Sigmoid colon (tissue), 7 donors: ENCODE results near the gene GUCA2A. TPM values are rescaled to one million over a fixed set of nuclear protein-coding genes. Genes with fewer than 3 reads are reported as not detected.

ENCODE experiments used
- DNase-seq: peaks from one replicate; pipeline ENCODE4 v3.0.0-alpha.2; 2019
- H3K27ac ChIP-seq, 4 donors: fragments of 200-600 bp; sonication (generic); one replicate each; pipeline ENCODE4 v1.5.1; 2016 to 2019; ENCODE audit warnings: mild to moderate bottlenecking in 1 of 4
- H3K27me3 ChIP-seq, 3 donors: fragments of 200-600 bp; sonication (generic); one replicate each; pipeline ENCODE4 v1.5.1; 2019; ENCODE audit warnings: mild to moderate bottlenecking in 1 of 3
- H3K36me3 ChIP-seq, 4 donors: fragments of 200-600 bp; sonication (generic); one replicate each; pipeline ENCODE4 v1.5.1; 2016 to 2019
- H3K4me1 ChIP-seq, 4 donors: fragments of 200-600 bp; sonication (generic); one replicate each; pipeline ENCODE4 v1.5.1; 2017 to 2019
- H3K4me3 ChIP-seq, 4 donors: fragments of 200-600 bp; sonication (generic); one replicate each; pipeline ENCODE4 v1.5.1; 2017 to 2019; ENCODE audit warnings: mild to moderate bottlenecking in 2 of 4, moderate library complexity in 1 of 4
- H3K9me3 ChIP-seq, 4 donors: fragments of 200-600 bp in 3 of 4; sonication (generic) in 3 of 4; one replicate each; pipeline versions ENCODE4 v1.5.1 to v1.6.1; 2013 to 2019
- CTCF ChIP-seq, 4 experiments: fragments of 450-650 bp in 3 of 4; fragments of 200-600 bp in 1 of 4; IDR thresholded peaks; one replicate each; pipeline ENCODE4 v1.5.1; 2016 to 2019; ENCODE audit warnings: antibody characterized with exemption in 4 of 4, mild to moderate bottlenecking in 3 of 4, moderate library complexity in 2 of 4
- EP300 ChIP-seq, 4 donors: sonication (generic); formaldehyde crosslinking; IDR thresholded peaks; one replicate each; pipeline ENCODE4 v1.6.1; 2017; ENCODE audit warnings: antibody characterized with exemption in 4 of 4
- POLR2A ChIP-seq, 2 donors: fragments of 450-650 bp; IDR thresholded peaks; one replicate each; pipeline ENCODE4 v1.6.1; 2016; ENCODE audit warnings: antibody characterized with exemption in 2 of 2, mild to moderate bottlenecking in 2 of 2, moderate library complexity in 2 of 2
- POLR2AphosphoS5 ChIP-seq, 4 donors: sonication (generic); formaldehyde crosslinking; IDR thresholded peaks; one replicate each; pipeline ENCODE4 v1.6.1; 2017; ENCODE audit warnings: antibody characterized with exemption in 4 of 4
- WGBS, 2 donors: extraction: QIAGEN DNeasy Blood & Tissue Kit; methylation state at CpG; one replicate each; pipeline ENCODE4 v1.1.7; 2013; 5-methylcytosine and 5-hydroxymethylcytosine counted together
- intact Hi-C: fragments of 100-400 bp; cut with DNase I; formaldehyde crosslinking; loops from one replicate; pipeline ENCODE4 v1.15.1; 2023
- polyA plus RNA-seq, 3 donors: library from polyadenylated mRNA; stranded (reverse); fragments of 200-250 nt; gene quantifications; one replicate each; pipeline ENCODE4 v1.2.3, GENCODE V29; 2013
- total RNA-seq, 4 donors: library from RNA; depleted of rRNA; stranded (reverse); fragments of >200 nt; gene quantifications; one replicate each; pipeline ENCODE4 v1.1.0, GENCODE V29; 2016
- donor health status: healthy with polysubstance abuse.
- donor health status: Bipolar disorder and iron deficiency.
- donor health status: healthy.

GUCA2A gene
- total and polyA plus RNA-seq, 7 donors: 2.2 to 950 (median 523) TPM; not detected in 3

DNA sequence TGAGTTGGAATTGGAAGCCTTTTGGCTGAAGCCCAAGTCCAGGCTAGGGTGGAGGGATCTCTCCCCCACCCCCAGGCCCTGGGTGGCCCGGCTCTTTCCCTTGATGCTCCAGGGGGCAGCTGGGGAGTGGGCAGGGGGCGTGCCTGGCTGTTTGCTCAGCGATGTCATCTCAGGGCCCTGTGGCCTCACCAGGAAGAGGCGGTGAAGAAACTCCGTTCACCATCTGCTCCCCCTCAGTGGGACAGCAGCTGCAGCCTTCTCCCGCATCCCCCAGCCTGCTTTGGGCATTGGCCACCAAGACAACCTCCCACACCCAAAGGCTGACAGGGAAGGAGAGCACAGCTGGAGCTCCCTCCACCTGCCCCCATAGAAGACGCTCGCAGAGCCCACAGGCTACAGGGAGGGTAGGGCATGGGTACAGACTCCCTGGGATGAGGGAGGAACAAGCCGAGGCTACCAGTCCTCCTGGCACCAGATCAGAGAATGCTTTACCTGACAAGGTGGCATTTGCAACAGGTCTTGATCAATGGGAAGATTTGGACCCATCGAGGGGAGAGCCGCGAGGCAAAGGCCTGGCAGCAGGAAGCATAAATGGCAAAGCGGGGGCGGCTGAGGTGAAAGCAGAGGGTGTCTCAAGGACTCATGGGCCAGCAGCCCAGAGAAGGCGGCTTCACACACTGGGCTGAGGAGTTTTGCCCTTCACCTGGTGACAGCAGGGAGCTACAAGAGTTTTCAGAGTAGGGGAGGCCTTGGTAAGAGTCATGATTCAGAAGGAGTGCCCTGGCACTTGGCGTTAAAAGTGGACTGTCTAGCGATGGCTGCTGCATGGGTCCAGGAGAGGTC, 6.5 kb upstream of the GUCA2A start:
- intact Hi-C loops: loop anchor here (5.0 to 10.0 kb wide), 2 partner anchors 161 to 284 kb away; partner anchors contain the start of genes PPCS and ZMYND12
- Histone ChIP-seq H3K4me1 (peaks cover 0 to 18% (median 16%) of the 10 kb centered on the region in 4 donors), H3K4me3 (no peak overlapping the region), H3K36me3 (no peaks in the 10 kb centered on the region), H3K9me3 (no peaks in the 10 kb centered on the region), H3K27ac (no peak overlapping the region), H3K27me3 (no peaks in the 10 kb centered on the region)
- WGBS, 2 donors: 59 to 76% methylated on average over 17 of the region's 17 CpGs
- DNase-seq: no peak
- TF ChIP-seq EP300 (IDR thresholded peaks at IDR 0.05): no peak
- no peak for TF ChIP-seq POLR2AphosphoS5 (IDR thresholded peaks at IDR 0.05)
- no peak for TF ChIP-seq CTCF (IDR thresholded peaks at IDR 0.05)
- no peak for TF ChIP-seq POLR2A (IDR thresholded peaks at IDR 0.05)

- TF ChIP-seq POLR2A (IDR thresholded peaks at IDR 0.05) (no peak), CTCF (IDR thresholded peaks at IDR 0.05) (no peak), EP300 (IDR thresholded peaks at IDR 0.05) (no peak), POLR2AphosphoS5 (IDR thresholded peaks at IDR 0.05) (no peak)
- intact Hi-C loops: no loop called here
Observed at GRCh38 chr1:42168763-42169162, 4.2 kb upstream of the GUCA2A start.

GRCh38 chr1:42168391-42168670, 3.8 kb upstream of the GUCA2A start:
- H3K27me3 ChIP-seq: no peaks in the 10 kb centered on the region
- no peak overlapping the region for H3K4me3 ChIP-seq
- peak; percentile 38 for DNase-seq
- WGBS, 2 donors: 65 to 78% methylated on average over 1 of the region's 1 CpG
- intact Hi-C loops: no loop called here
- H3K36me3 ChIP-seq: no peaks in the 10 kb centered on the region
- no peak for TF ChIP-seq CTCF (IDR thresholded peaks at IDR 0.05)
- TF ChIP-seq EP300 (IDR thresholded peaks at IDR 0.05): no peak
- TF ChIP-seq POLR2A (IDR thresholded peaks at IDR 0.05): no peak
- TF ChIP-seq POLR2AphosphoS5 (IDR thresholded peaks at IDR 0.05): no peak
- no peaks in the 10 kb centered on the region for H3K9me3 ChIP-seq
- H3K4me1 ChIP-seq: peaks cover 0 to 16% (median 14%) of the 10 kb centered on the region in 4 donors
- no peak overlapping the region for H3K27ac ChIP-seq

More at GRCh38 chr1:42168763-42169162, 4.2 kb upstream of the GUCA2A start:
- H3K4me3 ChIP-seq: no peak overlapping the region
- no peaks in the 10 kb centered on the region for H3K9me3 ChIP-seq
- H3K27ac ChIP-seq: no peak overlapping the region
- H3K36me3 ChIP-seq: no peaks in the 10 kb centered on the region
- peaks cover 0 to 21% (median 18%) of the 10 kb centered on the region in 4 donors for H3K4me1 ChIP-seq
- DNase-seq: peak; percentile 33
- whole genome bisulfite sequencing, 2 donors: 97% methylated on average over 3 of the region's 3 CpGs
- no peaks in the 10 kb centered on the region for H3K27me3 ChIP-seq

DNA sequence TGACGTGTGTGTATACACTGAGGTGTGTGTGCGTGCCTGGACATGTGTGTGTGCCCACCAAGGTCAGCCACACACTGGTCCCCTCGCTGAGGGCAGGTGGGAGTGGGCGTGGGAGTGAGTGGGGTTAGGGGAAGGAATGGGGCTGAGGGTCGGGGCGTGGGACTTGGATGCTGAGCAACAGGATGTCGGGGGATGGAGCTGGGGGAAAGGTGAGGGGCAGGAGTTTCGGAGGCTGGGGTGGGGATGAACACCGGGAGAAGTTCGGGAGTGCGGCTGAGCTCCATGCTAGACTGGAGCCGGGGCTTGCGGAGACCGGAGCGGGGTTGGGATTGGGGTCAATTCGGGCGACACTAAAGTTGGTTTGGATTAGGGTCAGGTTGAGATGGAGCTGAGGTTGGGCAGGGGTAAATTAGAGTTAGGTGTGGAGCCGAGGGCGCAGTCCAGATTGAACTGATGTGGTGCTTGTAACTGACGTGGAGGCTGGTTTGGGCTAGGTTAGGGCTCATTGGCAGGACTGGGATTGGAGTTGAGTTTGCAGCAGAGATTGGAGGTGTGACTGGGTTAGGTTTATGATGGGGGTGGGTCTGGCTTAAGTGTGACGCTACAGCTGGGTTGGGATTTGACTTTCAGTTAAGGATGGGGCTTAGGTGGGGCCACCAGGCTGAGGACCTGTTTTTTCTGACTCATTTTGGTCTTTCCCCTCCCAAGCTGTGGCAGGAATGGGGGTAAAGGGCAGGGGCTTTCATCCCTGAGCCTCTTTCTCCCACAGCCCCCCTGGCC, 3.3 kb upstream of the GUCA2A start:
- Histone ChIP-seq H3K4me1 (peaks cover 0 to 11% (median 8%) of the 10 kb centered on the region in 4 donors), H3K9me3 (no peaks in the 10 kb centered on the region), H3K36me3 (no peaks in the 10 kb centered on the region), H3K27ac (no peak overlapping the region), H3K4me3 (no peak overlapping the region), H3K27me3 (no peaks in the 10 kb centered on the region)
- peak; percentile 55 for DNase-seq
- intact Hi-C loops: no loop called here
- TF ChIP-seq POLR2A (IDR thresholded peaks at IDR 0.05): no peak
- TF ChIP-seq POLR2AphosphoS5 (IDR thresholded peaks at IDR 0.05): no peak
- TF ChIP-seq EP300 (IDR thresholded peaks at IDR 0.05): no peak
- TF ChIP-seq CTCF (IDR thresholded peaks at IDR 0.05): no peak
- 69 to 86% methylated on average over 21 of the region's 21 CpGs for WGBS, 2 donors
